PC-3 (cell line): Measurements from ENCODE around the gene TDRD1. TPM values are rescaled to one million over a fixed set of nuclear protein-coding genes. Genes with fewer than 3 reads are reported as not detected.

Experiments
- ATAC-seq: fragments of 200-7000 bp; cut with Tn5 transposase; 2 replicates; pipeline ENCODE4 v1.9.1; 2020; ENCODE audit warnings: mild to moderate bottlenecking, moderate library complexity
- BruUV-seq: library from RNA; stranded (reverse); fragments of 400-500 nt; replicated peaks from 2 replicates; lab custom pipeline; 2021; lab: Mats Ljungman, UMichigan
- CTCF ChIA-PET: fragments of 300-600 bp; sonication (Branson Sonifier 250); formaldehyde crosslinking; loops from one replicate; lab custom pipeline; 2022; ENCODE audit warnings: antibody characterized with exemption; lab: Charles Lee
- POLR2A ChIA-PET: fragments of 300-600 bp; sonication (Branson Sonifier 250); formaldehyde crosslinking; loops from one replicate; lab custom pipeline; 2022; ENCODE audit warnings: antibody characterized with exemption; ENCODE audit not compliant: unreplicated experiment; lab: Charles Lee
- DNase-seq: peaks from one replicate; pipeline ENCODE4 v3.0.0-alpha.2; 2015
- H2AFZ ChIP-seq: fragments of 300-600 bp; sonication (generic); 2 replicates; pipeline ENCODE4 v1.6.0; 2016; ENCODE audit warnings: antibody characterized with exemption, low read length
- H3F3A ChIP-seq: fragments of 300-600 bp; sonication (generic); one replicate; pipeline ENCODE4 v1.6.0; 2017; ENCODE audit warnings: antibody characterized with exemption, low read length, control low read depth, mild to moderate bottlenecking; ENCODE audit not compliant: unreplicated experiment
- H3K27ac ChIP-seq: fragments of 300-600 bp; sonication (generic); 2 replicates; pipeline ENCODE4 v1.5.1; 2016; ENCODE audit warnings: mild to moderate bottlenecking, low read length
- H3K27me3 ChIP-seq: fragments of 300-600 bp; sonication (generic); 2 replicates; pipeline ENCODE4 v1.6.1; 2016; ENCODE audit warnings: low read length, mixed read lengths
- H3K36me3 ChIP-seq: fragments of 300-600 bp; sonication (generic); 2 replicates; pipeline ENCODE4 v1.6.1; 2016; ENCODE audit warnings: low read depth, mixed run types, low read length, mixed read lengths
- H3K4me1 ChIP-seq: fragments of 300-600 bp; sonication (generic); 2 replicates; pipeline ENCODE4 v1.5.1; 2016; ENCODE audit warnings: low read length; ENCODE audit not compliant: insufficient read depth
- H3K4me2 ChIP-seq: fragments of 300-600 bp; sonication (generic); 2 replicates; pipeline ENCODE4 v1.6.0; 2016; ENCODE audit warnings: low read length
- H3K4me3 ChIP-seq: fragments of 300-600 bp; sonication (generic); 2 replicates; pipeline ENCODE4 v1.5.1; 2016; ENCODE audit warnings: mild to moderate bottlenecking, low read length, mixed read lengths
- H3K79me2 ChIP-seq: fragments of 300-600 bp; sonication (generic); 2 replicates; pipeline ENCODE4 v1.6.1; 2017; ENCODE audit warnings: low read length, mixed read lengths
- H3K9ac ChIP-seq: fragments of 300-600 bp; sonication (generic); 2 replicates; pipeline ENCODE4 v1.6.0; 2016; ENCODE audit warnings: mild to moderate bottlenecking, low read length
- H3K9me2 ChIP-seq: fragments of 300-600 bp; sonication (generic); replicated peaks from 2 replicates; pipeline ENCODE4 v1.6.1; 2016; ENCODE audit warnings: mixed run types, low read length, mixed read lengths
- H3K9me3 ChIP-seq: fragments of 300-600 bp; sonication (generic); 2 replicates; pipeline ENCODE4 v1.6.1; 2016; ENCODE audit warnings: low read length, mixed read lengths
- H4K20me1 ChIP-seq: fragments of 300-600 bp; sonication (generic); 2 replicates; pipeline ENCODE4 v1.6.1; 2016; ENCODE audit warnings: low read length, mixed read lengths
- CTCF ChIP-seq: fragments of 300-600 bp; sonication (generic); conservative IDR thresholded peaks from 2 replicates; pipeline ENCODE4 v1.5.1; 2017; ENCODE audit warnings: antibody characterized with exemption, low read depth, mild to moderate bottlenecking, low read length
- EZH2 ChIP-seq: fragments of 300-600 bp; sonication (generic); IDR thresholded peaks from one replicate; pipeline ENCODE4 v1.6.1; 2017; ENCODE audit warnings: antibody characterized with exemption, mild to moderate bottlenecking, low read length; ENCODE audit not compliant: unreplicated experiment
- EZH2phosphoT487 ChIP-seq: fragments of 300-600 bp; sonication (generic); IDR thresholded peaks from 2 replicates; pipeline ENCODE4 v1.6.1; 2018; ENCODE audit warnings: mild to moderate bottlenecking, antibody characterized with exemption, low read length, borderline replicate concordance
- intact Hi-C: fragments of 100-400 bp; cut with micrococcal nuclease; formaldehyde crosslinking; loops from 2 replicates; pipeline ENCODE4 v1.9.0; 2023
- total RNA-seq: library from RNA; depleted of rRNA; stranded (reverse); fragments of >200 nt; gene quantifications from 2 replicates; pipeline ENCODE4 v1.2.3, GENCODE V29; 2014

TDRD1 gene
- total RNA-seq, 1 experiment from 2014 or later: not detected

GRCh38 chr10:114265392-114266053, 86.4 kb downstream of the TDRD1 start:
- no TSS peak for BruUV-seq
- Histone ChIP-seq H3K27ac (no peak overlapping the region), H3K4me2 (no peak overlapping the region), H3K9ac (no peak overlapping the region), H3K4me3 (no peak overlapping the region), H4K20me1 (no peaks in the 10 kb centered on the region), H3K9me3 (no peaks in the 10 kb centered on the region), H3K27me3 (no peaks in the 10 kb centered on the region), H3K79me2 (no peaks in the 10 kb centered on the region), H2AFZ (no peak overlapping the region), H3K4me1 (peaks cover 7% of the 10 kb centered on the region; the same call in 1 of the 2 replicates), H3K9me2 (no peaks in the 10 kb centered on the region), H3K36me3 (no peaks in the 10 kb centered on the region), H3F3A (no peaks in the 10 kb centered on the region)
- CTCF ChIA-PET: no interaction called here
- TF ChIP-seq EZH2phosphoT487: no peak
- POLR2A ChIA-PET: no interaction called here
- ATAC-seq (no peak), DNase-seq (no peak)
- intact Hi-C loops: no loop called here

- Histone ChIP-seq H3K79me2 (no peaks in the 10 kb centered on the region), H3K9me2 (no peaks in the 10 kb centered on the region), H3K4me2 (0 out of 2 replicates have a peak overlapping the region, but pooled peaks have one; percentile 21), H3K27me3 (no peaks in the 10 kb centered on the region), H3K4me1 (peaks cover 17% of the 10 kb centered on the region; the same call in 1 of the 2 replicates), H3K27ac (no peak overlapping the region), H3K9ac (no peak overlapping the region), H3K36me3 (no peaks in the 10 kb centered on the region), H3K4me3 (no peak overlapping the region), H3K9me3 (no peaks in the 10 kb centered on the region), H4K20me1 (no peaks in the 10 kb centered on the region), H2AFZ (no peak overlapping the region), H3F3A (no peaks in the 10 kb centered on the region)
- CTCF ChIA-PET: interaction anchor here (0.6 kb wide), 1 partner anchor 132 kb away, joined by 3 read pairs; no protein-coding TSS in a partner anchor
- TF ChIP-seq EZH2 (no peak), EZH2phosphoT487 (no peak), CTCF (no peak)
- BruUV-seq: no TSS peak
- intact Hi-C loops: no loop called here
- peak; percentile 67 for DNase-seq
- ATAC-seq: peak; percentile 89
- POLR2A ChIA-PET: no interaction called here
Observed at GRCh38 chr10:114266521-114266920, 87.4 kb downstream of the TDRD1 start.

- H3K27me3 ChIP-seq: no peaks in the 10 kb centered on the region
- H3K4me3 ChIP-seq: no peak overlapping the region
- DNase-seq: peak; percentile 61
- H3K36me3 ChIP-seq: no peaks in the 10 kb centered on the region
- H3K79me2 ChIP-seq: no peaks in the 10 kb centered on the region
- H3K4me1 ChIP-seq: peaks cover 26% of the 10 kb centered on the region
- POLR2A ChIA-PET: no interaction called here
- no peaks in the 10 kb centered on the region for H3K9me2 ChIP-seq
- H3K9me3 ChIP-seq: no peaks in the 10 kb centered on the region
- peak; percentile 6 for ATAC-seq
- 0 out of 2 replicates have a peak overlapping the region, but pooled peaks have one; percentile 34 for H3K4me2 ChIP-seq
- CTCF ChIA-PET: no interaction called here
- intact Hi-C loops: no loop called here
- H3K27ac ChIP-seq: peak overlapping the region; percentile 21
- no peak overlapping the region for H3K9ac ChIP-seq
- TF ChIP-seq EZH2phosphoT487 (no peak), EZH2 (no peak), CTCF (no peak)
- H2AFZ ChIP-seq: no peak overlapping the region
- H3F3A ChIP-seq: no peaks in the 10 kb centered on the region
- BruUV-seq: no TSS peak
- H4K20me1 ChIP-seq: no peaks in the 10 kb centered on the region
Observed at GRCh38 chr10:114271075-114271778, 92.1 kb downstream of the TDRD1 start.
